Pons (tissue), 1 donor: ENCODE results near the gene DBN1.

Experiments used
- DNase-seq: peaks from one replicate; pipeline ENCODE4 v3.0.0-alpha.2; 2016; ENCODE audit warnings: low spot score

The DBN1 gene

GRCh38 chr5:177472460-177473442 is 683 bp downstream of the DBN1 start:
- DNase-seq, result no peak

- DNase-seq, result no peak
Measured at GRCh38 chr5:177471610-177472356, 1.7 kb downstream of the DBN1 start.

- no peak for DNase-seq
Measured at GRCh38 chr5:177470759-177471536, 2.5 kb downstream of the DBN1 start.

- DNase-seq, result no peak
Measured at GRCh38 chr5:177469750-177470525, 3.5 kb downstream of the DBN1 start.

- no peak for DNase-seq
Measured at GRCh38 chr5:177468685-177469628, 4.5 kb downstream of the DBN1 start.

GRCh38 chr5:177468329-177468684 is 5.1 kb downstream of the DBN1 start:
- no peak for DNase-seq

GRCh38 chr5:177467436-177467835 is 6.0 kb downstream of the DBN1 start:
- no peak for DNase-seq

GRCh38 chr5:177466861-177467260 is 6.6 kb downstream of the DBN1 start:
- no peak for DNase-seq

GRCh38 chr5:177465044-177465443 is 8.4 kb downstream of the DBN1 start:
- no peak for DNase-seq

GRCh38 chr5:177462021-177462670 is 11.3 kb downstream of the DBN1 start:
- no peak for DNase-seq

- DNase-seq, result no peak
Measured at GRCh38 chr5:177459819-177460628, 13.4 kb downstream of the DBN1 start.

- no peak for DNase-seq
Measured at GRCh38 chr5:177459357-177459756, 14.1 kb downstream of the DBN1 start.

GRCh38 chr5:177458912-177459350 is 14.5 kb downstream of the DBN1 start:
- no peak for DNase-seq

GRCh38 chr5:177457852-177458681 is 15.4 kb downstream of the DBN1 start:
- DNase-seq, result no peak

GRCh38 chr5:177456976-177457851 is 16.2 kb downstream of the DBN1 start:
- DNase-seq, result peak; percentile 96

GRCh38 chr5:177456591-177456964 is 16.9 kb downstream of the DBN1 start:
- DNase-seq, result no peak
